Measurements from ENCODE around the gene SIGLEC11. TPM values are rescaled to one million over a fixed set of nuclear protein-coding genes. Genes with fewer than 3 reads are reported as not detected.

Gene SIGLEC11
- polyA plus RNA-seq, 2 of the 4 experiments (the other 2 are of a cell fraction) = not detected

- ChIA-PET CTCF (interaction anchor here (1.8 to 2.4 kb wide), 4 partner anchors 16 to 28 kb away, joined by 6 to 14 read pairs (median 11); no protein-coding TSS in a partner anchor), POLR2A (no interaction called here)
- H3K4me2 ChIP-seq = no peak overlapping the region
- no peak overlapping the region for H3K4me3 ChIP-seq
- H3K9me3 ChIP-seq = no peaks in the 10 kb centered on the region
- DNase-seq (ENCODE audit: low read depth in 1 of 2, low spot score in 1 of 2) (no peak), FAIRE-seq (no peak), ATAC-seq (no peak; a peak in 2 of 6 replicates)
- WGBS (ENCODE audit: missing lambda C conversion rate) = 95% methylated on average over 4 of the region's 5 CpGs
- no peak overlapping the region for H3K27ac ChIP-seq
- TF ChIP-seq EP300 (IDR thresholded peaks at IDR 0.05) (no peak), MYC (IDR thresholded peaks at IDR 0.05; ENCODE audit: borderline replicate concordance, low read length) (no peak), HES2 (IDR thresholded peaks at IDR 0.05) (no peak), CEBPB (IDR thresholded peaks at IDR 0.05) (no peak), ZSCAN20 (CRISPR knock-in tag; IDR thresholded peaks at IDR 0.05) (no peak), HOXA7 (CRISPR knock-in tag; IDR thresholded peaks at IDR 0.05) (no peak), ATOH8 (CRISPR knock-in tag; IDR thresholded peaks at IDR 0.05; ENCODE audit: low read depth) (no peak), FOSL2 (IDR thresholded peaks at IDR 0.05) (no peak), FOSL2 (CRISPR knock-in tag; IDR thresholded peaks at IDR 0.05) (no peak), CHD4 (IDR thresholded peaks at IDR 0.05; ENCODE audit: borderline replicate concordance) (no peak), KDM1A (IDR thresholded peaks at IDR 0.05; ENCODE audit: low read depth) (no peak), ZNF302 (CRISPR knock-in tag; IDR thresholded peaks at IDR 0.05) (no peak), ELK1 (IDR thresholded peaks at IDR 0.05; ENCODE audit: low read depth, low read length) (no peak), HEYL (CRISPR knock-in tag; IDR thresholded peaks at IDR 0.05) (no peak), NFE2L2 (conservative IDR thresholded peaks at IDR 0.05; ENCODE audit: low read length) (no peak), ZC3H11A (IDR thresholded peaks at IDR 0.05) (no peak), RARB (CRISPR knock-in tag; IDR thresholded peaks at IDR 0.05) (no peak)
- no peaks in the 10 kb centered on the region for H3K4me1 ChIP-seq
These were observed 50.8 kb downstream of the SIGLEC11 start for GRCh38 chr19:49910179-49910578.

- POLR2A ChIA-PET = interaction anchor here (0.5 to 1.0 kb wide), 2 partner anchors 17 to 21 kb away, joined by 3 to 4 read pairs; no protein-coding TSS in a partner anchor
- Histone ChIP-seq H3K27ac (no peak overlapping the region), H3K9me3 (no peaks in the 10 kb centered on the region), H3K4me2 (no peak overlapping the region), H3K4me3 (no peak overlapping the region), H3K4me1 (no peaks in the 10 kb centered on the region)
- ATAC-seq (no peak), DNase-seq (ENCODE audit: low read depth in 1 of 2, low spot score in 1 of 2) (no peak), FAIRE-seq (no peak)
- 96% methylated on average over 37 of the region's 37 CpGs for WGBS (ENCODE audit: missing lambda C conversion rate)
- CTCF ChIA-PET = interaction anchor here (1.0 to 2.4 kb wide), 4 partner anchors 11 to 29 kb away, joined by 3 to 14 read pairs (median 6); no protein-coding TSS in a partner anchor
- TF ChIP-seq CBX2 (IDR thresholded peaks at IDR 0.05; ENCODE audit: borderline replicate concordance, low read depth) (no peak), HOXB13 (CRISPR knock-in tag; IDR thresholded peaks at IDR 0.05; ENCODE audit: low read depth) (no peak), BHLHE40 (IDR thresholded peaks at IDR 0.05; ENCODE audit: low read depth, low read length) (no peak), FOXS1 (CRISPR knock-in tag; IDR thresholded peaks at IDR 0.05) (no peak), ATOH8 (CRISPR knock-in tag; IDR thresholded peaks at IDR 0.05; ENCODE audit: low read depth) (no peak), POLR2A (IDR thresholded peaks at IDR 0.05; ENCODE audit: low read length) (no peak), TP53 (CRISPR knock-in tag; IDR thresholded peaks at IDR 0.05) (no peak), NPAS2 (CRISPR knock-in tag; IDR thresholded peaks at IDR 0.05; ENCODE audit: borderline replicate concordance) (no peak), HOXB5 (CRISPR knock-in tag; IDR thresholded peaks at IDR 0.05) (no peak), HES2 (IDR thresholded peaks at IDR 0.05) (no peak), FOSB (CRISPR knock-in tag; IDR thresholded peaks at IDR 0.05) (no peak), E2F6 (IDR thresholded peaks at IDR 0.05; ENCODE audit: borderline replicate concordance, low read depth) (no peak), ESRRA (IDR thresholded peaks at IDR 0.05; ENCODE audit: borderline replicate concordance, low read length) (no peak), MAX (IDR thresholded peaks at IDR 0.05) (no peak), POLR2AphosphoS2 (conservative IDR thresholded peaks at IDR 0.05; ENCODE audit: low read length) (no peak), USF2 (IDR thresholded peaks at IDR 0.05) (no peak), CHD4 (IDR thresholded peaks at IDR 0.05; ENCODE audit: borderline replicate concordance) (no peak), SMC3 (IDR thresholded peaks at IDR 0.05) (no peak), FOSL2 (IDR thresholded peaks at IDR 0.05) (no peak), FOSL2 (CRISPR knock-in tag; IDR thresholded peaks at IDR 0.05) (no peak)
These were observed 52.2 kb downstream of the SIGLEC11 start for GRCh38 chr19:49908480-49909420.

Data from A549 (cell line).